ENCODE data around the gene KCNQ1OT1. TPM values are rescaled to one million over a fixed set of nuclear protein-coding genes. Genes with fewer than 3 reads are reported as not detected.

KCNQ1OT1 gene
- total RNA-seq, 1 experiment from 2014 or later = 2.4 TPM

GRCh38 chr11:2741006-2741376, 41.2 kb upstream of the KCNQ1OT1 start:
- no peaks in the 10 kb centered on the region for H3K4me1 Mint-ChIP-seq
- no peaks in the 10 kb centered on the region for H3K36me3 Mint-ChIP-seq
- TF ChIP-seq ESRRA (CRISPR knock-in tag; IDR thresholded peaks at IDR 0.05; ENCODE audit: borderline replicate concordance) = no peak
- TF ChIP-seq RELA (CRISPR knock-in tag; IDR thresholded peaks at IDR 0.05; ENCODE audit: borderline replicate concordance) = no peak
- no peak for TF ChIP-seq ZNF281 (CRISPR knock-in tag; IDR thresholded peaks at IDR 0.05)
- no peak for TF ChIP-seq KAT7 (CRISPR knock-in tag; IDR thresholded peaks at IDR 0.05; ENCODE audit: borderline replicate concordance)
- no peak for TF ChIP-seq PRDM15 (CRISPR knock-in tag; IDR thresholded peaks at IDR 0.05)
- TF ChIP-seq NFYB (CRISPR knock-in tag; conservative IDR thresholded peaks at IDR 0.05; ENCODE audit: low read depth) = no peak
- TF ChIP-seq, protein P1, sequence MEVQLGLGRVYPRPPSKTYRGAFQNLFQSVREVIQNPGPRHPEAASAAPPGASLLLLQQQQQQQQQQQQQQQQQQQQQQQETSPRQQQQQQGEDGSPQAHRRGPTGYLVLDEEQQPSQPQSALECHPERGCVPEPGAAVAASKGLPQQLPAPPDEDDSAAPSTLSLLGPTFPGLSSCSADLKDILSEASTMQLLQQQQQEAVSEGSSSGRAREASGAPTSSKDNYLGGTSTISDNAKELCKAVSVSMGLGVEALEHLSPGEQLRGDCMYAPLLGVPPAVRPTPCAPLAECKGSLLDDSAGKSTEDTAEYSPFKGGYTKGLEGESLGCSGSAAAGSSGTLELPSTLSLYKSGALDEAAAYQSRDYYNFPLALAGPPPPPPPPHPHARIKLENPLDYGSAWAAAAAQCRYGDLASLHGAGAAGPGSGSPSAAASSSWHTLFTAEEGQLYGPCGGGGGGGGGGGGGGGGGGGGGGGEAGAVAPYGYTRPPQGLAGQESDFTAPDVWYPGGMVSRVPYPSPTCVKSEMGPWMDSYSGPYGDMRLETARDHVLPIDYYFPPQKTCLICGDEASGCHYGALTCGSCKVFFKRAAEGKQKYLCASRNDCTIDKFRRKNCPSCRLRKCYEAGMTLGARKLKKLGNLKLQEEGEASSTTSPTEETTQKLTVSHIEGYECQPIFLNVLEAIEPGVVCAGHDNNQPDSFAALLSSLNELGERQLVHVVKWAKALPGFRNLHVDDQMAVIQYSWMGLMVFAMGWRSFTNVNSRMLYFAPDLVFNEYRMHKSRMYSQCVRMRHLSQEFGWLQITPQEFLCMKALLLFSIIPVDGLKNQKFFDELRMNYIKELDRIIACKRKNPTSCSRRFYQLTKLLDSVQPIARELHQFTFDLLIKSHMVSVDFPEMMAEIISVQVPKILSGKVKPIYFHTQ (CRISPR knock-in tag; IDR thresholded peaks at IDR 0.05) = no peak
- no peak for TF ChIP-seq PRRX2 (CRISPR knock-in tag; IDR thresholded peaks at IDR 0.05)
- no peak for TF ChIP-seq FOXJ3 (CRISPR knock-in tag; IDR thresholded peaks at IDR 0.05; ENCODE audit: borderline replicate concordance)
- TF ChIP-seq, protein P2, sequence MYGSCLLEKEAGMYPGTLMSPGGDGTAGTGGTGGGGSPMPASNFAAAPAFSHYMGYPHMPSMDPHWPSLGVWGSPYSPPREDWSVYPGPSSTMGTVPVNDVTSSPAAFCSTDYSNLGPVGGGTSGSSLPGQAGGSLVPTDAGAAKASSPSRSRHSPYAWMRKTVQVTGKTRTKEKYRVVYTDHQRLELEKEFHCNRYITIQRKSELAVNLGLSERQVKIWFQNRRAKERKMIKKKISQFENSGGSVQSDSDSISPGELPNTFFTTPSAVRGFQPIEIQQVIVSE (CRISPR knock-in tag; IDR thresholded peaks at IDR 0.05; ENCODE audit: borderline replicate concordance) = no peak
- no peak for TF ChIP-seq GABPB1 (CRISPR knock-in tag; IDR thresholded peaks at IDR 0.05)
- TF ChIP-seq, protein P3, sequence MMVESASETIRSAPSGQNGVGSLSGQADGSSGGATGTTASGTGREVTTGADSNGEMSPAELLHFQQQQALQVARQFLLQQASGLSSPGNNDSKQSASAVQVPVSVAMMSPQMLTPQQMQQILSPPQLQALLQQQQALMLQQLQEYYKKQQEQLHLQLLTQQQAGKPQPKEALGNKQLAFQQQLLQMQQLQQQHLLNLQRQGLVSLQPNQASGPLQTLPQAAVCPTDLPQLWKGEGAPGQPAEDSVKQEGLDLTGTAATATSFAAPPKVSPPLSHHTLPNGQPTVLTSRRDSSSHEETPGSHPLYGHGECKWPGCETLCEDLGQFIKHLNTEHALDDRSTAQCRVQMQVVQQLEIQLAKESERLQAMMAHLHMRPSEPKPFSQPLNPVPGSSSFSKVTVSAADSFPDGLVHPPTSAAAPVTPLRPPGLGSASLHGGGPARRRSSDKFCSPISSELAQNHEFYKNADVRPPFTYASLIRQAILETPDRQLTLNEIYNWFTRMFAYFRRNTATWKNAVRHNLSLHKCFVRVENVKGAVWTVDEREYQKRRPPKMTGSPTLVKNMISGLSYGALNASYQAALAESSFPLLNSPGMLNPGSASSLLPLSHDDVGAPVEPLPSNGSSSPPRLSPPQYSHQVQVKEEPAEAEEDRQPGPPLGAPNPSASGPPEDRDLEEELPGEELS (CRISPR knock-in tag; IDR thresholded peaks at IDR 0.05) = no peak
- TF ChIP-seq MYBL2 (CRISPR knock-in tag; IDR thresholded peaks at IDR 0.05) = no peak
- no peak for TF ChIP-seq NR2C2 (CRISPR knock-in tag; IDR thresholded peaks at IDR 0.05)
- no peak for TF ChIP-seq CREM (CRISPR knock-in tag; IDR thresholded peaks at IDR 0.05)
- no peak for TF ChIP-seq HMGA2 (CRISPR knock-in tag; IDR thresholded peaks at IDR 0.05)
- ChIA-PET POLR2A (no interaction called here), CTCF (interaction anchor here (0.7 kb wide), 1 partner anchor 34 kb away, joined by 3 read pairs; no protein-coding TSS in a partner anchor)
- DNase-seq (ENCODE audit: low spot score) = no peak
- no peak for ATAC-seq
- no peaks in the 10 kb centered on the region for H3K9me3 Mint-ChIP-seq
- no peak overlapping the region for H3K4me3 Mint-ChIP-seq
- peaks cover 65% of the 10 kb centered on the region for H3K27me3 Mint-ChIP-seq (ENCODE audit: low read depth)
- no peak overlapping the region for H3K27ac Mint-ChIP-seq
